Endodermal cell (in vitro differentiated cells): ENCODE measurements around the gene KCNMB4. TPM values are rescaled to one million over a fixed set of nuclear protein-coding genes. Genes with fewer than 3 reads are reported as not detected.

ENCODE experiments used
- DNase-seq: peaks from one replicate; pipeline ENCODE4 v3.0.0-alpha.2; 2017
- H3K27ac ChIP-seq: 2 replicates; pipeline ENCODE4 v1.5.1; 2013; ENCODE audit warnings: mild to moderate bottlenecking, low read depth, low read length, moderate library complexity
- H3K27me3 ChIP-seq: 2 replicates; pipeline ENCODE4 v1.6.1; 2013; ENCODE audit warnings: mild to moderate bottlenecking, low read length, moderate library complexity; ENCODE audit not compliant: insufficient read depth, control insufficient read depth, poor library complexity, severe bottlenecking
- H3K36me3 ChIP-seq: 2 replicates; pipeline ENCODE4 v1.7.0; 2013; ENCODE audit warnings: mild to moderate bottlenecking, low read length, moderate library complexity; ENCODE audit not compliant: control insufficient read depth, insufficient read depth
- H3K4me1 ChIP-seq: one replicate; pipeline ENCODE4 v1.7.0; 2013; ENCODE audit warnings: low read length; ENCODE audit not compliant: control insufficient read depth, insufficient read depth
- H3K4me3 ChIP-seq: 2 replicates; pipeline ENCODE4 v1.5.1; 2013; ENCODE audit warnings: mild to moderate bottlenecking, low read length, moderate library complexity
- H3K9ac ChIP-seq: 2 replicates; pipeline ENCODE4 v1.6.1; 2013; ENCODE audit warnings: mild to moderate bottlenecking, low read length, moderate library complexity; ENCODE audit not compliant: poor library complexity, severe bottlenecking; ENCODE audit errors: extremely low read depth
- H3K9me3 ChIP-seq: 2 replicates; pipeline ENCODE4 v1.6.1; 2013; ENCODE audit warnings: mild to moderate bottlenecking, low read length, moderate library complexity; ENCODE audit not compliant: control insufficient read depth
- H3K27ac Mint-ChIP-seq: 2 replicates; pipeline ENCODE4 v1.8.0; 2020; ENCODE audit warnings: mixed read lengths
- H3K27me3 Mint-ChIP-seq: 2 replicates; pipeline ENCODE4 v1.8.0; 2021; ENCODE audit warnings: mild to moderate bottlenecking, mixed read lengths; ENCODE audit not compliant: insufficient read depth
- H3K36me3 Mint-ChIP-seq: 2 replicates; pipeline ENCODE4 v1.8.0; 2020; ENCODE audit warnings: low read depth, mixed read lengths
- H3K4me1 Mint-ChIP-seq: 2 replicates; pipeline ENCODE4 v1.8.0; 2020; ENCODE audit warnings: mixed read lengths
- H3K4me3 Mint-ChIP-seq: 2 replicates; pipeline ENCODE4 v1.8.0; 2020; ENCODE audit warnings: mild to moderate bottlenecking, moderate library complexity, mixed read lengths
- H3K9me3 Mint-ChIP-seq: 2 replicates; pipeline ENCODE4 v1.8.0; 2020; ENCODE audit warnings: mild to moderate bottlenecking, mixed read lengths
- CTCF ChIP-seq: fragments of 200-600 bp; sonication (generic); conservative IDR thresholded peaks from 2 replicates; pipeline ENCODE4 v1.5.0; 2021; ENCODE audit warnings: antibody characterized with exemption, mild to moderate bottlenecking
- WGBS, 2 experiments: methylation state at CpG; one replicate each; pipeline versions ENCODE4 v1.1.5 to v1.1.7; 2013; ENCODE audit warnings: missing lambda C conversion rate in 2 of 2, mixed read lengths in 1 of 2; ENCODE audit not compliant: insufficient coverage in 1 of 2, insufficient read length in 1 of 2; 5-methylcytosine and 5-hydroxymethylcytosine counted together
- total RNA-seq, 2 donors: library from RNA; stranded (reverse); fragmentation: NEBNext Ultra II Directional in 1 of 2; extraction: Animal tissue kit (Norgen Biotek cat#: 25700) in 1 of 2; gene quantifications; 2 replicates in 1 of 2; 3 replicates in 1 of 2; pipeline ENCODE4 v1.2.1, GENCODE V29; 2021

KCNMB4 gene
- total RNA-seq, 2 donors from 2014 or later: 11.9 to 13.1 TPM

DNA sequence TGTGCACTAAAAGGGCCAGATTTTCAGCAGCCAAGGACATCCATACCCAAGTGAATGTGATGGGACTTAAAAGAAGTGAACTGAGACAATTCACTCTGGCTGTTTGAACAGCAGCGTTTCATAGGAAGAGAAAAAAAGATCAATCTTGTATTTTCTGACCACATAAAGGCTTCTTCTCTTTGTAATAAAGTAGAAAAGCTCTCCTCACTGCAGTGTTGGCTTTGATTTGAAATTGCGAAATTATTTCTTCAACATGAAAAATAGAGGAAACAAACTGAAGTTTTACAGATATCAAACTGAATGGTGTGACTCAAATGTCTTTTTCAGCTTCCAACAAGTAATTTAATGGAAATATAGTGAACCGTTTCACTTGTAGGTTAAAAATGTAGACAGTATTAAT is 11.3 kb upstream of the KCNMB4 start:
- no peak overlapping the region for H3K27ac ChIP-seq
- H3K4me1 ChIP-seq: no peaks in the 10 kb centered on the region
- peaks cover 34% of the 10 kb centered on the region for H3K36me3 ChIP-seq
- H3K4me1 Mint-ChIP-seq: no peaks in the 10 kb centered on the region
- no peak overlapping the region for H3K9ac ChIP-seq
- no peaks in the 10 kb centered on the region for H3K9me3 ChIP-seq
- H3K4me3 ChIP-seq: no peak overlapping the region
- no peak overlapping the region for H3K27ac Mint-ChIP-seq
- 91 to 100% methylated on average over 1 to 3 of the region's 3 CpGs for WGBS, 2 experiments
- no peaks in the 10 kb centered on the region for H3K27me3 Mint-ChIP-seq
- DNase-seq: no peak
- H3K36me3 Mint-ChIP-seq: peaks cover 21% of the 10 kb centered on the region
- no peak overlapping the region for H3K4me3 Mint-ChIP-seq
- no peaks in the 10 kb centered on the region for H3K9me3 Mint-ChIP-seq
- H3K27me3 ChIP-seq: no peaks in the 10 kb centered on the region
- no peak for TF ChIP-seq CTCF

DNA sequence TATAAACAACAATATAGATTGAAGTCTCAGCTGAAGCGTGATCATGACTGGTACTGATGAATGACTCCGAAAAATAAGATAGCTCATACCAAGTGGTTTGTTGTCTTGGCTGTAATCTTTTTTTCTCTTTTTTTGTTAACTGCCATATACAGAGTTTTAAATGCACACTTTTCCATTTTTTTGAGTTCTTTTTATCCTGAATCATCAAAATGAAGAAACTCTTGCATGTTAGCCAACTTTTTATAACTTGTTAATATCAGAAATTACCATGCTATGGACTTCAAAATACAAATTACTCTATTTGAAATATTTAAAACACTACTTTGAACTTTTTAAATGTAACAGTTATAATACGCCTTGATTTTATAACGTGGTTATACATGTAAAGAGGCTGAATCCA is 10.1 kb upstream of the KCNMB4 start:
- H3K27ac Mint-ChIP-seq: no peak overlapping the region
- no peaks in the 10 kb centered on the region for H3K27me3 Mint-ChIP-seq
- no peak for TF ChIP-seq CTCF

DNA sequence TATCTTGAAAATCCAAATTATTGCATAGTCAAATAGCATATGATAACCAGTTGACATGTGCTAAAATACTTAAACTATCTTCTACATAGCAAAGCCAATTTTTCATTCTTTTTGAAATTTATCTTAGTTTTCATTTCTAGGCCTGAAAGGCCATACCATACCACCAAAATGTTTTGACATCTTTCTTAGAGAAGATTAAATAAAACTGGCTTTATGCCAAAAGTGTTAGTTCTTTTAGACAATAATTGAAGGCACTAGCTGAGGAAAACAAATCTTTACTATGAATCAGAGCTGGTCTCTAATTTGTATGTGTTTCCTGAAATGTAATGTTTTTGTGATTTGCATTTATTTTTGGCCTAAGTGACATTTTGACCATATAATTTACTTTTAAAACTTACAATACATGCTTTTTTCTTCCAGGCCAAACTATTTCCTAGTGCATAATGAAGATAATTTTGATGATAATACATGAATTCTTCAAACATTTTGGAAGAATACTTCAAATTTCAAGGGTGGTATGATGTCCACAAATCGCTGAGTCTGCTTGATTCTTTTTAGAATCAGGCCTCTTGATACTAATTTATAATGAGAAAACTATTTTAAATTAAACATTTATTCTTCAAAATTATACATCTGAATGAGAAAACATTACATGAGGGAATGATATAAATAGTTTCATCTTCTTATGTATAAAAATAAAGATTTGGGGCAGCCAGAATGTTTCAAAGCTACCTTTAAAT is 6.5 kb upstream of the KCNMB4 start:
- Mint-ChIP-seq H3K4me1 (peaks cover 5% of the 10 kb centered on the region), H3K4me3 (no peak overlapping the region), H3K36me3 (peaks cover 4% of the 10 kb centered on the region), H3K27ac (no peak overlapping the region), H3K9me3 (no peaks in the 10 kb centered on the region), H3K27me3 (peaks cover 7% of the 10 kb centered on the region)
- no peak for TF ChIP-seq CTCF
- H3K9me3 ChIP-seq: peaks cover 6% of the 10 kb centered on the region
- no peak for DNase-seq
- 75% methylated on average over 1 of the region's 1 CpG; no CpG with 5 or more reads in 1 of the 2 experiments for WGBS, 2 experiments
- H3K4me3 ChIP-seq: no peak overlapping the region
- peaks cover 13% of the 10 kb centered on the region for H3K36me3 ChIP-seq
- no peak overlapping the region for H3K27ac ChIP-seq
- H3K4me1 ChIP-seq: no peaks in the 10 kb centered on the region
- H3K9ac ChIP-seq: no peak overlapping the region
- H3K27me3 ChIP-seq: peaks cover 2% of the 10 kb centered on the region

More for the DNA sequence above, 10.1 kb upstream of the KCNMB4 start:
- Histone ChIP-seq H3K9ac (no peak overlapping the region), H3K4me1 (no peaks in the 10 kb centered on the region), H3K27me3 (no peaks in the 10 kb centered on the region), H3K9me3 (no peaks in the 10 kb centered on the region), H3K4me3 (no peak overlapping the region), H3K27ac (no peak overlapping the region), H3K36me3 (peaks cover 28% of the 10 kb centered on the region)
- 95 to 97% methylated on average over 2 to 4 of the region's 4 CpGs for WGBS, 2 experiments
- Mint-ChIP-seq H3K4me1 (peaks cover 5% of the 10 kb centered on the region), H3K36me3 (peaks cover 20% of the 10 kb centered on the region), H3K4me3 (no peak overlapping the region), H3K9me3 (no peaks in the 10 kb centered on the region)
- no peak for DNase-seq
